Astrocyte of the cerebellum (primary cell): ENCODE results near the gene CTNS.

ENCODE experiments used
- DNase-seq: peaks from one replicate; pipeline ENCODE4 v3.0.0-alpha.2; 2011; ENCODE audit warnings: low read depth
- H3K4me3 ChIP-seq: 2 replicates; pipeline ENCODE4 v1.5.1; 2011; ENCODE audit warnings: mild to moderate bottlenecking, low read depth, low read length, moderate library complexity
- CTCF ChIP-seq: IDR thresholded peaks from 2 replicates; pipeline ENCODE4 v1.5.1; 2012; ENCODE audit warnings: low read length, low read depth, moderate library complexity, mild to moderate bottlenecking; ENCODE audit errors: missing control alignments
- in situ Hi-C: cut with HindIII; loops from 2 replicates; pipeline ENCODE4 v1.10.0; 2017; ENCODE audit warnings: low sequenced_read_pairs

Gene CTNS

DNA sequence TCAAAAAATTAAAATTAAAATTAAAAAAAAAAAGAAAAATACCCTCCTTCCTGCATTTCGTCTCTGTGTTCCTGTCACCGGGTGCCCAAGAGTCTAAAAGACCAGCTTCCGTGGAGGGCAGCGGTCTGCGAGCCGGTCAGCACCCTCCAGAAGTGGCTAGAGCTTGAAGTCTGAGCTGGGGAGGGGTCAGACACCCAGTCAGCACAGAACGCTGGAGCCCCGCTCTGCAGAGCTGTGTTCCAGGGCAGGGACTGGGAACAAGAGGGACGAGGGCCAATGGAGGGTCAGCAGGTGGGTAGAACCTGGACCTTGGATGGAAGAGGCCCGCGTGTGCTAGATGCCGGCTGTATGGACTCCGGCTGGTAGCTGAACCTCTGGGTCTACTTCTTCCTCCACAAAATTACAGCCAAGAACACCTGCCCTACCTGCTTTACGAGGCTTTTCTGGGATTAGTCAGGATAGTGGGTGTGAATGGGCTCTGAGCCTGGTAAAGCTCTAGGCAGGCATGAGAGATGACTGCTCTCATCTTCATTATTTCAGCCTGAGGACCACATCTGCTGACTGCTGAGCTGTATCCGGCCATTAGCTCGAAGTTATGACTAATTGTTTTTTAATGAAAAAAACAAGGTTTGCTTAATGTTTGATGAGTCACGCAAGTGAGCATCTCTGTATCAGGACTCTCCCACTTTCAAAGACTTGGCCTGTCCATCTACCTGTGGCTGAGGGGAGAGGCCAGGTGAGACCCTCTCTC is 33.3 kb upstream of the CTNS start:
- in situ Hi-C loops = no loop called here

DNA sequence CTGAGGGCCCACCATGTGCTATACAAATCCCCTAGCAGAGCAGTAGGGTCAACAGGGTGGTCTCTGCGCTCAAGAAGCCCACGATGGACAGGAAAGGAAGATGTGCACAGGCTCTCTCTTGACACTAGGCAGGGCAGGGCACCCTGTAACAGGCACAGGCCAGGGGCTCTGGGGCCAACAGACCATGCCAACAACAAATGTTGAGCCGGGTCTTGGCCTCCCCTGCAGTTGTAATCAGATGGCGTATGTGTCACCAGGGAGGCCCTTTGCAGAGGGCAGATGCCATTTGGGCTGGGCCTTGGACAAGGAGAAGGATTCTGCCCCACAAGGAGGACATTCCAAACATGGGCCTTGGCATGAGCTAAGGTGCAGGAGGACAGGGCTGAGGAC is 32.7 kb upstream of the CTNS start:
- no peak for DNase-seq
- in situ Hi-C loops = no loop called here
- no peak overlapping the region for H3K4me3 ChIP-seq
- no peak for TF ChIP-seq CTCF

More for the DNA sequence above, 33.3 kb upstream of the CTNS start:
- H3K4me3 ChIP-seq = no peak overlapping the region
- no peak for TF ChIP-seq CTCF
- no peak for DNase-seq

DNA sequence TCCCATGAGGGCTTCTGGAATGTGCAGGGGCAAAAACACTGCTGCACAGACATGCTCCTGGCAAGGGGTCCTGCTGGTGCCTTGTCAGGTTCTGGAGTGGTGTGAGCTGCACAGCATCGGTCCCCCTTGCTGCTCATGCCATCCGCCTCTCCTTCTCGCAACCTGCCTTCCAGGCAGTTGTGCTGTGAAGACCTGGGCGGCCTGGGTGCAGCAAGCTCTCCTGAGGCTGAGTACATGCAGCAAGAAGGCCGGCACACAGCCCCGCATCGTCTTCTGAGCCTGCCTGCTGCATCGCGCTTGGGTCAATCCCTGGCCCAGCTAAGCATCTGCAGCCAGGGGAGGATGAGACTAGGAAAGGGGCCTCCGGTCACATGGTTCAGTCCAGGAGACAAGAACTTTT is 26.9 kb upstream of the CTNS start:
- no peak for TF ChIP-seq CTCF
- in situ Hi-C loops = no loop called here
- H3K4me3 ChIP-seq = no peak overlapping the region
- DNase-seq = no peak

DNA sequence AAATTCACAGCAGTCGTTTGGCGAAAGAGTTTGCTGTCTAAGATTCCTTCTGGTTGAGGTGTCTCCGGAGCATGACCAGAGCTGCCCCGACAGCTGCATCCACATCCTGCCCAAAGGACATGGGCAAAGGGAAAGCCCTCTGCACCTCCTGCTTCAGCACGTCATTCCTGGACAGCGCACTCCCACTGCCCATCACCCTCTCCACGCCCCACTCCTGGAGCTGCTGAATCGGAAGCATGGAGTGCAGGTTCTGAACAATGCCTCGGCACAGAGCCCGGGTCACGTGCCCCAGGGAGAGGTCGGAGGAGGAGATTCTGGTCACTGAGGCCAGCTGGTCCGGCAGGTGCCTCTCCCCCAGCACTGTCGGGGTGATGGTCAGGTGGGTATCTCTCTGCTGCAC is 26.0 kb upstream of the CTNS start:
- in situ Hi-C loops = no loop called here
- no peak for TF ChIP-seq CTCF
- H3K4me3 ChIP-seq = no peak overlapping the region
- no peak for DNase-seq

- in situ Hi-C loops = no loop called here
- TF ChIP-seq CTCF = no peak
- no peak for DNase-seq
- H3K4me3 ChIP-seq = no peak overlapping the region
Measured at GRCh38 chr17:3613124-3613523, 23.4 kb upstream of the CTNS start.

GRCh38 chr17:3615160-3615870 is 21.2 kb upstream of the CTNS start:
- H3K4me3 ChIP-seq = no peak overlapping the region
- TF ChIP-seq CTCF = no peak
- no peak for DNase-seq
- in situ Hi-C loops = no loop called here
